IMR-90 (cell line): ENCODE data around the gene ALDH1A1. TPM values are rescaled to one million over a fixed set of nuclear protein-coding genes. Genes with fewer than 3 reads are reported as not detected.

Experiments
- ATAC-seq: fragments of 200-7000 bp; cut with Tn5 transposase; 2 replicates; pipeline ENCODE4 v1.9.1; 2020; ENCODE audit warnings: low read depth, mild to moderate bottlenecking, moderate library complexity
- BruUV-seq: library from RNA; stranded (reverse); fragments of 400-500 nt; replicated peaks from 2 replicates; lab custom pipeline; 2021; lab: Mats Ljungman, UMichigan
- CTCF ChIA-PET: fragments of 300-600 bp; formaldehyde crosslinking; extraction: SDS; loops from one replicate; lab custom pipeline; 2021; ENCODE audit warnings: antibody characterized with exemption; lab: Yijun Ruan, JAX
- POLR2A ChIA-PET: fragments of 300-600 bp; sonication (Branson Sonifier 250); formaldehyde crosslinking; loops from one replicate; lab custom pipeline; 2022; ENCODE audit warnings: antibody characterized with exemption; ENCODE audit not compliant: unreplicated experiment; lab: Charles Lee
- DNase-seq: peaks from one replicate; pipeline ENCODE4 v3.0.0; 2013
- H2AFZ ChIP-seq: replicated peaks from 2 replicates; pipeline ENCODE3; 2013; ENCODE audit warnings: low read length, mild to moderate bottlenecking; ENCODE audit not compliant: poor library complexity
- H2AK5ac ChIP-seq: 2 replicates; pipeline ENCODE4 v1.6.1; 2013; ENCODE audit warnings: low read depth, low read length, inconsistent platforms
- H2AK9ac ChIP-seq: replicated peaks from 2 replicates; pipeline ENCODE3; 2013; ENCODE audit warnings: mild to moderate bottlenecking, low read depth, low read length, moderate library complexity; ENCODE audit not compliant: poor library complexity
- H2BK120ac ChIP-seq: 2 replicates; pipeline ENCODE4 v1.6.1; 2013; ENCODE audit warnings: low read depth, low read length, inconsistent platforms
- H2BK15ac ChIP-seq: 3 replicates; pipeline ENCODE4 v1.6.1; 2013; ENCODE audit warnings: low read depth, low read length, inconsistent platforms
- H2BK20ac ChIP-seq: 2 replicates; pipeline ENCODE4 v1.6.1; 2013; ENCODE audit warnings: low read depth, mild to moderate bottlenecking, inconsistent platforms, low read length, moderate library complexity
- H2BK5ac ChIP-seq: 2 replicates; pipeline ENCODE4 v1.6.1; 2013; ENCODE audit warnings: mild to moderate bottlenecking, low read depth, low read length, inconsistent platforms; ENCODE audit not compliant: poor library complexity, severe bottlenecking
- H3K14ac ChIP-seq: replicated peaks from 2 replicates; pipeline ENCODE4 v1.6.1; 2013; ENCODE audit warnings: low read depth, low read length, inconsistent platforms
- H3K18ac ChIP-seq: 2 replicates; pipeline ENCODE4 v1.6.1; 2013; ENCODE audit warnings: low read depth, low read length, control low read depth
- H3K23ac ChIP-seq: 2 replicates; pipeline ENCODE4 v1.6.1; 2013; ENCODE audit warnings: low read depth, low read length, inconsistent platforms
- H3K27ac ChIP-seq: 2 replicates; pipeline ENCODE4 v1.5.1; 2013; ENCODE audit warnings: mild to moderate bottlenecking, control low read depth, low read length; ENCODE audit not compliant: insufficient read depth
- H3K27me3 ChIP-seq: 2 replicates; pipeline ENCODE4 v1.6.1; 2013; ENCODE audit warnings: low read length; ENCODE audit not compliant: control insufficient read depth, insufficient read depth
- H3K36me3 ChIP-seq: 2 replicates; pipeline ENCODE4 v1.6.1; 2013; ENCODE audit warnings: low read length, mixed read lengths; ENCODE audit not compliant: control insufficient read depth, insufficient read depth
- H3K4ac ChIP-seq: 2 replicates; pipeline ENCODE4 v1.6.1; 2013; ENCODE audit warnings: low read depth, low read length, inconsistent platforms
- H3K4me1 ChIP-seq: 2 replicates; pipeline ENCODE4 v1.6.1; 2013; ENCODE audit warnings: low read length, mixed read lengths; ENCODE audit not compliant: control insufficient read depth, insufficient read depth
- H3K4me2 ChIP-seq: 2 replicates; pipeline ENCODE4 v1.6.1; 2013; ENCODE audit warnings: low read depth, mild to moderate bottlenecking, control low read depth, low read length, moderate library complexity
- H3K4me3 ChIP-seq: 2 replicates; pipeline ENCODE4 v1.5.1; 2013; ENCODE audit warnings: low read depth, mild to moderate bottlenecking, control low read depth, low read length, moderate library complexity; ENCODE audit not compliant: insufficient read depth
- H3K56ac ChIP-seq: 2 replicates; pipeline ENCODE4 v1.6.1; 2013; ENCODE audit warnings: low read length, inconsistent platforms; ENCODE audit not compliant: insufficient read depth; ENCODE audit errors: extremely low read depth
- H3K79me1 ChIP-seq, 2 experiments: 2 replicates each; pipeline ENCODE4 v1.6.1; 2013; ENCODE audit warnings: low read length in 2 of 2, inconsistent platforms in 1 of 2, low read depth in 1 of 2
- H3K9ac ChIP-seq: 2 replicates; pipeline ENCODE4 v1.6.1; 2013; ENCODE audit warnings: low read depth, low read length, control low read depth
- H3K9me1 ChIP-seq: 2 replicates; pipeline ENCODE4 v1.6.1; 2013; ENCODE audit warnings: low read length, inconsistent platforms; ENCODE audit not compliant: insufficient read depth
- H3K9me3 ChIP-seq: 2 replicates; pipeline ENCODE4 v1.6.1; 2013; ENCODE audit warnings: low read length; ENCODE audit not compliant: control insufficient read depth, insufficient read depth
- H4K20me1 ChIP-seq: 2 replicates; pipeline ENCODE4 v1.6.1; 2013; ENCODE audit warnings: low read length, inconsistent platforms; ENCODE audit not compliant: insufficient read depth
- H4K5ac ChIP-seq: 2 replicates; pipeline ENCODE4 v1.6.1; 2013; ENCODE audit warnings: mild to moderate bottlenecking, low read depth, low read length, control low read depth
- H4K8ac ChIP-seq, 2 experiments: 2 replicates each; pipeline ENCODE4 v1.6.1; 2013; ENCODE audit warnings: low read depth in 2 of 2, low read length in 2 of 2, control low read depth in 1 of 2, inconsistent platforms in 1 of 2
- H4K91ac ChIP-seq: 2 replicates; pipeline ENCODE4 v1.6.1; 2013; ENCODE audit warnings: low read depth, low read length, inconsistent platforms; ENCODE audit not compliant: insufficient read depth
- BHLHE40 ChIP-seq: fragments of 150-350 bp; IDR thresholded peaks from 2 replicates; pipeline ENCODE4 v1.6.1; 2016; ENCODE audit warnings: mild to moderate bottlenecking, low read depth, low read length
- CEBPB ChIP-seq: IDR thresholded peaks from 2 replicates; pipeline ENCODE4 v1.6.1; 2012; ENCODE audit warnings: low read depth, low read length, improper control_type of control experiment
- CTCF ChIP-seq: conservative IDR thresholded peaks from 2 replicates; pipeline ENCODE4 v1.5.1; 2012; ENCODE audit warnings: mild to moderate bottlenecking, low read depth, low read length, improper control_type of control experiment
- FOS ChIP-seq: fragments of 150-350 bp; IDR thresholded peaks from 2 replicates; pipeline ENCODE4 v1.6.1; 2016; ENCODE audit warnings: low read depth, low read length
- MAFK ChIP-seq: IDR thresholded peaks from 2 replicates; pipeline ENCODE4 v1.6.1; 2012; ENCODE audit warnings: low read depth, low read length, improper control_type of control experiment
- MAZ ChIP-seq: IDR thresholded peaks from 2 replicates; pipeline ENCODE4 v1.6.1; 2012; ENCODE audit warnings: low read depth, mild to moderate bottlenecking, low read length, improper control_type of control experiment, moderate library complexity, borderline replicate concordance
- MXI1 ChIP-seq: IDR thresholded peaks from 2 replicates; pipeline ENCODE4 v1.6.1; 2012; ENCODE audit warnings: low read depth, mild to moderate bottlenecking, low read length, moderate library complexity, borderline replicate concordance
- NFE2L2 ChIP-seq: fragments of 150-350 bp; IDR thresholded peaks from 2 replicates; pipeline ENCODE4 v1.6.1; 2016; ENCODE audit warnings: low read depth, mild to moderate bottlenecking, low read length
- POLR2A ChIP-seq: IDR thresholded peaks from 2 replicates; pipeline ENCODE4 v1.6.1; 2012; ENCODE audit warnings: mild to moderate bottlenecking, low read depth, low read length
- SMC3 ChIP-seq: fragments of 150-350 bp; IDR thresholded peaks from 2 replicates; pipeline ENCODE4 v1.6.1; 2016; ENCODE audit warnings: low read depth, mild to moderate bottlenecking, antibody characterized with exemption, low read length, moderate library complexity
- USF2 ChIP-seq: fragments of 150-350 bp; IDR thresholded peaks from 2 replicates; pipeline ENCODE4 v1.6.1; 2017; ENCODE audit warnings: mild to moderate bottlenecking, antibody characterized with exemption, low read length, low read depth
- WGBS, 2 experiments: methylation state at CpG; one replicate each; pipeline versions ENCODE4 v1.1.5 to v1.1.7; 2013; ENCODE audit warnings: missing lambda C conversion rate in 2 of 2; ENCODE audit not compliant: insufficient read length in 1 of 2; ENCODE audit errors: extremely low coverage in 2 of 2; 5-methylcytosine and 5-hydroxymethylcytosine counted together
- dilution Hi-C: fragments of 300-500 bp; cut with HindIII; formaldehyde crosslinking; loops from one replicate; pipeline ENCODE4 v1.14.3; 2018; ENCODE audit warnings: low sequenced_read_pairs; ENCODE audit not compliant: unreplicated experiment
- in situ Hi-C: fragments of 300-500 bp; cut with MboI; formaldehyde crosslinking; loops from 3 replicates; pipeline ENCODE4 v1.14.3; 2019; ENCODE audit warnings: low sequenced_read_pairs, inconsistent platforms, mixed read lengths
- intact Hi-C: fragments of 100-400 bp; cut with micrococcal nuclease; formaldehyde crosslinking; loops from 2 replicates; pipeline ENCODE4 v1.10.0; 2022
- polyA plus RNA-seq, 3 experiments: library from polyadenylated mRNA; depleted of rRNA; stranded (reverse); fragments of >200 nt; gene quantifications; 2 replicates each; pipeline ENCODE4 v1.2.3, GENCODE V29; 2012; ENCODE audit warnings: low replicate concordance in 1 of 3
- total RNA-seq: library from RNA; depleted of rRNA; stranded (reverse); fragments of >200 nt; gene quantifications from 2 replicates; pipeline ENCODE4 v1.2.3, GENCODE V29; 2012

Gene ALDH1A1
- total and polyA plus RNA-seq, 2 of the 4 experiments (the other 2 are of a cell fraction): not detected

- no peak overlapping the region for H3K18ac ChIP-seq
- WGBS, 2 experiments: no CpG with 5 or more reads among the region's 1 CpG
- dilution Hi-C loops: no loop called here
- H3K4me2 ChIP-seq: no peak overlapping the region
- H4K91ac ChIP-seq: no peak overlapping the region
- H3K23ac ChIP-seq: no peak overlapping the region
- H3K9me3 ChIP-seq: no peaks in the 10 kb centered on the region
- H4K20me1 ChIP-seq: no peaks in the 10 kb centered on the region
- H3K79me1 ChIP-seq: no peaks in the 10 kb centered on the region
- DNase-seq (no peak), ATAC-seq (no peak)
- H3K4ac ChIP-seq: no peak overlapping the region
- H3K4me1 ChIP-seq: no peaks in the 10 kb centered on the region
- H3K9ac ChIP-seq: no peak overlapping the region
- H3K27me3 ChIP-seq: no peaks in the 10 kb centered on the region
- no peak overlapping the region for H3K56ac ChIP-seq
- CTCF ChIA-PET: no interaction called here
- H3K4me3 ChIP-seq: no peak overlapping the region
- no peak overlapping the region for H2BK5ac ChIP-seq
- no peak overlapping the region for H2BK120ac ChIP-seq
- H3K36me3 ChIP-seq: no peaks in the 10 kb centered on the region
- no peaks in the 10 kb centered on the region for H3K9me1 ChIP-seq
- no peak overlapping the region for H4K5ac ChIP-seq
- H3K27ac ChIP-seq: no peak overlapping the region
- no peak overlapping the region for H2AK5ac ChIP-seq
- POLR2A ChIA-PET: no interaction called here
- intact Hi-C loops: loop anchor here (5.0 kb wide), 2 partner anchors 34 to 309 kb away; no protein-coding TSS in a partner anchor
- H3K14ac ChIP-seq: no peak overlapping the region
- no peak for TF ChIP-seq FOS
- no peak for TF ChIP-seq MAZ
- TF ChIP-seq POLR2A: no peak
- TF ChIP-seq MAFK: no peak
- no peak for TF ChIP-seq USF2
- TF ChIP-seq BHLHE40: no peak
- no peak for TF ChIP-seq SMC3
- TF ChIP-seq NFE2L2: no peak
- no peak for TF ChIP-seq CTCF
- no peak for TF ChIP-seq CEBPB
- no peak for TF ChIP-seq MXI1
- H2BK20ac ChIP-seq: no peak overlapping the region
- no peak overlapping the region for H4K8ac ChIP-seq
- BruUV-seq: no TSS peak
- no peak overlapping the region for H2AK9ac ChIP-seq
- H2BK15ac ChIP-seq: no peak overlapping the region
- no peak overlapping the region for H2AFZ ChIP-seq
- in situ Hi-C loops: no loop called here
These were observed 79.4 kb downstream of the ALDH1A1 start for GRCh38 chr9:72873456-72873855.
